Fibroblast of villous mesenchyme (primary cell): ENCODE measurements around the gene LAMP1. TPM values are rescaled to one million over a fixed set of nuclear protein-coding genes. Genes with fewer than 3 reads are reported as not detected.

Experiments
- DNase-seq: peaks from one replicate; pipeline ENCODE4 v3.0.0-alpha.2; 2010; ENCODE audit warnings: low read depth
- H3K4me3 ChIP-seq: 2 replicates; pipeline ENCODE4 v1.5.1; 2011; ENCODE audit warnings: low read depth, mild to moderate bottlenecking, low read length
- total RNA-seq: library from RNA; depleted of rRNA; stranded (reverse); fragments of >200 nt; gene quantifications from 2 replicates; pipeline ENCODE4 v1.2.3, GENCODE V29; 2012
- TF ChIP-seq, protein P1 (sequence below): IDR thresholded peaks from 2 replicates; pipeline ENCODE4 v1.5.1; 2012; ENCODE audit warnings: low read depth, mild to moderate bottlenecking, low read length; ENCODE audit not compliant: insufficient read depth

The LAMP1 gene
- total RNA-seq, 1 donor: 101 TPM

DNA sequence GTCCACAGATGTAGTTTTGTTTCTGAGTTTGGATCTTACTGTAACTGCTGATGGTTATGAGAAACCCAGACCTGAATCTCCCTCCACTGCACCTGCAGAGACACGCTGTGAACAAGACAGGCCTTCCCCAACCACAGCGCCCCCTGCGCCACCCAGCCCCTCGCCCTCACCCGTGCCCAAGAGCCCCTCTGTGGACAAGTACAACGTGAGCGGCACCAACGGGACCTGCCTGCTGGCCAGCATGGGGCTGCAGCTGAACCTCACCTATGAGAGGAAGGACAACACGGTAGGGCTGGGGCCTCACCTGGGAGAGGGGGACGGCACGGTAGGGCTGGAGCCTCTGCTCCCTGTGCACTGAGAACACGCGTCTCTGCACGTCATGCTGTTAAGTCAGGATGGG is 22.3 kb downstream of the LAMP1 start:
- TF ChIP-seq, protein P1, sequence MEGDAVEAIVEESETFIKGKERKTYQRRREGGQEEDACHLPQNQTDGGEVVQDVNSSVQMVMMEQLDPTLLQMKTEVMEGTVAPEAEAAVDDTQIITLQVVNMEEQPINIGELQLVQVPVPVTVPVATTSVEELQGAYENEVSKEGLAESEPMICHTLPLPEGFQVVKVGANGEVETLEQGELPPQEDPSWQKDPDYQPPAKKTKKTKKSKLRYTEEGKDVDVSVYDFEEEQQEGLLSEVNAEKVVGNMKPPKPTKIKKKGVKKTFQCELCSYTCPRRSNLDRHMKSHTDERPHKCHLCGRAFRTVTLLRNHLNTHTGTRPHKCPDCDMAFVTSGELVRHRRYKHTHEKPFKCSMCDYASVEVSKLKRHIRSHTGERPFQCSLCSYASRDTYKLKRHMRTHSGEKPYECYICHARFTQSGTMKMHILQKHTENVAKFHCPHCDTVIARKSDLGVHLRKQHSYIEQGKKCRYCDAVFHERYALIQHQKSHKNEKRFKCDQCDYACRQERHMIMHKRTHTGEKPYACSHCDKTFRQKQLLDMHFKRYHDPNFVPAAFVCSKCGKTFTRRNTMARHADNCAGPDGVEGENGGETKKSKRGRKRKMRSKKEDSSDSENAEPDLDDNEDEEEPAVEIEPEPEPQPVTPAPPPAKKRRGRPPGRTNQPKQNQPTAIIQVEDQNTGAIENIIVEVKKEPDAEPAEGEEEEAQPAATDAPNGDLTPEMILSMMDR: no peak
- no peak overlapping the region for H3K4me3 ChIP-seq
- DNase-seq: no peak

DNA sequence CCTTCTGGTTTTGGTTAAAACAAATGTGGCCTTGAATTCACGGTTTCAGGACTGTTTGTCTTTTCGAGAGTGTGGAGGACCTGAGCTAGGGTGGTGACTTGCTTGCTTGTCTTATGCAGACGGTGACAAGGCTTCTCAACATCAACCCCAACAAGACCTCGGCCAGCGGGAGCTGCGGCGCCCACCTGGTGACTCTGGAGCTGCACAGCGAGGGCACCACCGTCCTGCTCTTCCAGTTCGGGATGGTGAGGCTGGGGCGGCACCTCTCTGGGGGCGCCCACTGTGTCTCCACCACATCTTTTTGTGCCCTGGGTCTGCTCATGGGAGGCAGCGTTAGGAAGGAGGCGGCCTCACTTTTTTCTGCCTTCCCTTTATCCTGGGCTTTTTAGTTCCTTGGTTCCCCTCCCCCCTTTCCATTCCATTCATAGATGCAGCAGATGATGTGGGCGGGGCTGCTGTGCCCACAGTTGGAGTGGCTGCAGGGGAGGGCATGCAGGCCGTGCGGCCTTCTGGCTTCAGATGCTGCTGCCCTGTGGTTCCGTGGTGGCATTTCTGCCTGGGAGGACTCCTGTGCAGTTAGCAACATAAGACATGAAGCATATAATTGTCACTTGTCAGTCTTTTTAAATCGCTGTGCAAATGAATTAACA is 23.3 kb downstream of the LAMP1 start:
- TF ChIP-seq, protein P1: no peak
- H3K4me3 ChIP-seq: no peak overlapping the region
- no peak for DNase-seq

DNA sequence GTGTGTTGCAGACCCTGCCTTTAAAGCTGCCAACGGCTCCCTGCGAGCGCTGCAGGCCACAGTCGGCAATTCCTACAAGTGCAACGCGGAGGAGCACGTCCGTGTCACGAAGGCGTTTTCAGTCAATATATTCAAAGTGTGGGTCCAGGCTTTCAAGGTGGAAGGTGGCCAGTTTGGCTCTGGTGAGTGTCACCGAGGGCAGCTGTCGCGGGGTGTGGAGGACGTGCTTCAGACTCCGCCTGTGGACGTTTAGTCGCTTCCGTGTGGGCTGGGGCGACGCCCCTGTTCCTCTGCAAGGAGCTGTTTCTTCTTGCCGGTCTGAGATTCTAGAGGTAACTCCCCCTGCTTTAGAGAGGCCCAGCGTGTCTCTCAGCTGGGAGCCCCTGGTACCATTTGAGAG is 24.5 kb downstream of the LAMP1 start:
- no peak overlapping the region for H3K4me3 ChIP-seq
- DNase-seq: no peak
- TF ChIP-seq, protein P1: no peak

DNA sequence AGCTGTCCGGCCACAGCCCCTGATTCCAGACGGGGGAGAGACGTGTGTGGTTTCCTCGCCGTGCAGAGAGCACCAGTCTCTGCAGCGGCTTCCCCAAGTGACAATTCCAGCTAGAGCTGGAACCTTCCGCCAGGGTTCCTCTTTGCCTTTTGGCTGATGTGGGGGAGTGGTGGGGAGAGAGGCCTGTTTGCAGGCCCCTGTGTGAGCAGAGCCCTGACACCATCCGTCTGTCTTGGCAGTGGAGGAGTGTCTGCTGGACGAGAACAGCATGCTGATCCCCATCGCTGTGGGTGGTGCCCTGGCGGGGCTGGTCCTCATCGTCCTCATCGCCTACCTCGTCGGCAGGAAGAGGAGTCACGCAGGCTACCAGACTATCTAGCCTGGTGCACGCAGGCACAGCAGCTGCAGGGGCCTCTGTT is 25.0 kb downstream of the LAMP1 start:
- TF ChIP-seq, protein P1: no peak
- DNase-seq: no peak
- H3K4me3 ChIP-seq: no peak overlapping the region

DNA sequence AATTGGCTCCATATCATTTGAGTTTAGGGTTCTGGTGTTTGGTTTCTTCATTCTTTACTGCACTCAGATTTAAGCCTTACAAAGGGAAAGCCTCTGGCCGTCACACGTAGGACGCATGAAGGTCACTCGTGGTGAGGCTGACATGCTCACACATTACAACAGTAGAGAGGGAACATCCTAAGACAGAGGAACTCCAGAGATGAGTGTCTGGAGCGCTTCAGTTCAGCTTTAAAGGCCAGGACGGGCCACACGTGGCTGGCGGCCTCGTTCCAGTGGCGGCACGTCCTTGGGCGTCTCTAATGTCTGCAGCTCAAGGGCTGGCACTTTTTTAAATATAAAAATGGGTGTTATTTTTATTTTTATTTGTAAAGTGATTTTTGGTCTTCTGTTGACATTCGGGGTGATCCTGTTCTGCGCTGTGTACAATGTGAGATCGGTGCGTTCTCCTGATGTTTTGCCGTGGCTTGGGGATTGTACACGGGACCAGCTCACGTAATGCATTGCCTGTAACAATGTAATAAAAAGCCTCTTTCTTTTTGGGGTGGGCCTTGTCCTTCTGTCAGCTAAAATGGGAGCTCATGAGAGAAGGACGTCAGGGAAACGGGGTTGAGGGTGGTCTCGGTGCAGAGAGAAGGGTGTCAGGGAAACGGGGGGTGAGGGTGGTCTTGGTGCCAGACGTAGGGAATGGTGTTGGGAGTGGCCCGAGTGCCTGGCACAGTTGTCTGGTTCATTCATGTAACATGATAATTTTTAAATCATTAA is 26.0 kb downstream of the LAMP1 start:
- no peak for DNase-seq
- TF ChIP-seq, protein P1: no peak
- H3K4me3 ChIP-seq: no peak overlapping the region

DNA sequence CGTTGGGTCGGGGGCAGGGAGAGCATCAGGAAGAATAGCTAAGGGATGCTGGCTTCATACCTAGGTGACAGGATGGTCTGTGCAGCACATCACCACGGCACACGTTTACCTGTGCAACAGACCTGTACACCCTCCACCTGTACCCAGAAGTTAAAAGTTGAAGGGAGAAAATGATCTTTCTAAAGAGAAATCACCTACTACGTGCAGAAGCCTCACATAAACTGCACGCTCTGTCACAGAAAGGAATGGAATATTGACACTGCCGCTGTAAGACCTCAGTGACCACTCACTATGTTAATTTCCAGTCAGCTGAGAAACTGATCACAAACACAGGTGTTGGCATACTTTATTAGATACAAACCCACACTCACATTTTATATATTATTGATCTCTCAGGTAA is 26.8 kb downstream of the LAMP1 start:
- DNase-seq: no peak

More for the DNA sequence above, 26.8 kb downstream of the LAMP1 start:
- no peak overlapping the region for H3K4me3 ChIP-seq
- TF ChIP-seq, protein P1: no peak
